ENCODE results near the gene FAM107B.

GRCh38 chr10:14578060-14578952 is 196.4 kb downstream of the FAM107B start:
- TF ChIP-seq EZH2 (IDR thresholded peaks at IDR 0.05; ENCODE audit: low read depth): no peak
- TF ChIP-seq CTCF (conservative IDR thresholded peaks at IDR 0.05): no peak

Data from PC-9 (cell line).